Hepatocyte (in vitro differentiated cells): ENCODE data around the gene KHDRBS2. TPM values are rescaled to one million over a fixed set of nuclear protein-coding genes. Genes with fewer than 3 reads are reported as not detected.

Experiments used
- DNase-seq: peaks from one replicate; pipeline ENCODE4 v3.0.0-alpha.2; 2016; ENCODE audit warnings: low spot score
- H2AFZ ChIP-seq: fragments of 200-600 bp; sonication (generic); 2 replicates; pipeline ENCODE4 v1.6.0; 2016; ENCODE audit warnings: antibody characterized with exemption, mild to moderate bottlenecking
- H3K27ac ChIP-seq: fragments of 200-600 bp; sonication (generic); 2 replicates; pipeline ENCODE4 v1.5.1; 2016; ENCODE audit warnings: mild to moderate bottlenecking
- H3K27me3 ChIP-seq: fragments of 200-600 bp; sonication (generic); 2 replicates; pipeline ENCODE4 v1.6.1; 2016
- H3K36me3 ChIP-seq: fragments of 200-600 bp; sonication (generic); replicated peaks from 2 replicates; pipeline ENCODE4 v1.5.1; 2016; ENCODE audit warnings: low read depth; ENCODE audit not compliant: insufficient read depth
- H3K4me1 ChIP-seq: fragments of 200-600 bp; sonication (generic); 2 replicates; pipeline ENCODE4 v1.5.1; 2016; ENCODE audit warnings: mild to moderate bottlenecking, moderate library complexity; ENCODE audit not compliant: insufficient read depth
- H3K4me2 ChIP-seq: fragments of 200-600 bp; sonication (generic); 2 replicates; pipeline ENCODE4 v1.6.0; 2016
- H3K4me3 ChIP-seq: fragments of 200-600 bp; sonication (generic); 2 replicates; pipeline ENCODE4 v1.5.1; 2016; ENCODE audit warnings: mild to moderate bottlenecking
- H3K79me2 ChIP-seq: fragments of 200-600 bp; sonication (generic); 2 replicates; pipeline ENCODE4 v1.6.0; 2017; ENCODE audit warnings: mild to moderate bottlenecking
- H3K9me2 ChIP-seq: fragments of 200-600 bp; sonication (generic); replicated peaks from 2 replicates; pipeline ENCODE4 v1.6.0; 2017; ENCODE audit warnings: mild to moderate bottlenecking; ENCODE audit not compliant: insufficient read depth
- H3K9me3 ChIP-seq: fragments of 200-600 bp; sonication (generic); 2 replicates; pipeline ENCODE4 v1.5.1; 2016; ENCODE audit warnings: low read depth, mild to moderate bottlenecking
- H4K20me1 ChIP-seq: fragments of 200-600 bp; sonication (generic); 2 replicates; pipeline ENCODE4 v1.6.0; 2016; ENCODE audit warnings: mild to moderate bottlenecking; ENCODE audit not compliant: insufficient read depth, poor library complexity, severe bottlenecking
- EZH2 ChIP-seq: fragments of 200-600 bp; sonication (generic); IDR thresholded peaks from 2 replicates; pipeline ENCODE4 v1.6.1; 2016; ENCODE audit warnings: antibody characterized with exemption, mild to moderate bottlenecking, borderline replicate concordance
- EZH2phosphoT487 ChIP-seq: fragments of 200-600 bp; sonication (generic); IDR thresholded peaks from one replicate; pipeline ENCODE4 v1.6.1; 2018; ENCODE audit warnings: antibody characterized with exemption, mild to moderate bottlenecking, low read depth, moderate library complexity; ENCODE audit not compliant: unreplicated experiment, severe bottlenecking
- WGBS: methylation state at CpG from one replicate; pipeline ENCODE4 v1.1.6; 2016; ENCODE audit warnings: low lambda C conversion rate; ENCODE audit errors: missing lambda C conversion rate; 5-methylcytosine and 5-hydroxymethylcytosine counted together
- polyA plus RNA-seq: library from polyadenylated mRNA; unstranded; fragments of >200 nt; fragmentation: Nextera tagmentation; extraction: Ambion mirVana; gene quantifications from 2 replicates; pipeline ENCODE4 v1.2.1, GENCODE V29; 2016
- total RNA-seq: library from RNA; depleted of rRNA; stranded (reverse); fragments of >200 nt; gene quantifications from 2 replicates; pipeline ENCODE4 v1.2.3, GENCODE V29; 2014
- TF ChIP-seq, protein P1 (sequence below): fragments of 200-600 bp; sonication (generic); IDR thresholded peaks from 2 replicates; pipeline ENCODE4 v1.5.1; 2016; ENCODE audit warnings: antibody characterized with exemption, mild to moderate bottlenecking; ENCODE audit not compliant: poor library complexity

The KHDRBS2 gene
- total and polyA plus RNA-seq, 2 experiments from 2014 or later, result 5.9 to 12.3 TPM

DNA sequence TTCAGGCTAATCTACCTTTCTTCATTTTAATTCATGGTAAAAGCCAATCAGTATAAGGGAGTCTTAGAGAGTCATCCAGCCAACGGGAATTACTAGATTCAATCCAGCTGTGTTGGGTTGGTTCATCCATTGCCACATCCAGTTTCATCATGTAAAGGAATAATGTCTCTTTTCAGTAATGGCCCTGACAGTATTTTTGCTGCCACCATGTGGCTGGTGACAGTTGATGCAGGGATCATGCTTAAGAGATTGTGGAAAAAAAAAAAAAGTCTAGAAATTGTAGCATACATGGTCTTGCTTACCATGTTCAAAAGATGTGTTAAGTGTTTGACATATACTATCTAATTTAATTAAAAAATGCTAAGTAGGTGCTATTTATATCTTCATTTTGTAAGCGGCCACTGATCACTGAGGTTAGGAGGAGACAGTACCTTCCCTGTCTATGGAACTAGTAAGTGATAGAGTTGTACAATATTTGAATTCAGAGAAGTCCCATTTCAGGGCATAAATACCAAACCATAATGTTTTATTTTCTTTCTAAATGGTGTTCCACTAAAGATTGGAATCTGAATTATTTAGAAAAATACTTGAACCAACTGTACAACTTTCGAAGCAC lies 135.9 kb downstream of the KHDRBS2 start:
- H3K79me2 ChIP-seq, result no peaks in the 10 kb centered on the region
- DNase-seq, result peak; percentile 79
- H2AFZ ChIP-seq, result no peak overlapping the region
- no peaks in the 10 kb centered on the region for H3K27me3 ChIP-seq
- no peak overlapping the region for H3K4me3 ChIP-seq
- H3K9me2 ChIP-seq, result no peaks in the 10 kb centered on the region
- no peak overlapping the region for H3K27ac ChIP-seq
- H3K4me2 ChIP-seq, result no peak overlapping the region
- peaks cover 12% of the 10 kb centered on the region for H3K4me1 ChIP-seq
- no peaks in the 10 kb centered on the region for H4K20me1 ChIP-seq
- H3K9me3 ChIP-seq, result no peaks in the 10 kb centered on the region
- TF ChIP-seq, protein P1, sequence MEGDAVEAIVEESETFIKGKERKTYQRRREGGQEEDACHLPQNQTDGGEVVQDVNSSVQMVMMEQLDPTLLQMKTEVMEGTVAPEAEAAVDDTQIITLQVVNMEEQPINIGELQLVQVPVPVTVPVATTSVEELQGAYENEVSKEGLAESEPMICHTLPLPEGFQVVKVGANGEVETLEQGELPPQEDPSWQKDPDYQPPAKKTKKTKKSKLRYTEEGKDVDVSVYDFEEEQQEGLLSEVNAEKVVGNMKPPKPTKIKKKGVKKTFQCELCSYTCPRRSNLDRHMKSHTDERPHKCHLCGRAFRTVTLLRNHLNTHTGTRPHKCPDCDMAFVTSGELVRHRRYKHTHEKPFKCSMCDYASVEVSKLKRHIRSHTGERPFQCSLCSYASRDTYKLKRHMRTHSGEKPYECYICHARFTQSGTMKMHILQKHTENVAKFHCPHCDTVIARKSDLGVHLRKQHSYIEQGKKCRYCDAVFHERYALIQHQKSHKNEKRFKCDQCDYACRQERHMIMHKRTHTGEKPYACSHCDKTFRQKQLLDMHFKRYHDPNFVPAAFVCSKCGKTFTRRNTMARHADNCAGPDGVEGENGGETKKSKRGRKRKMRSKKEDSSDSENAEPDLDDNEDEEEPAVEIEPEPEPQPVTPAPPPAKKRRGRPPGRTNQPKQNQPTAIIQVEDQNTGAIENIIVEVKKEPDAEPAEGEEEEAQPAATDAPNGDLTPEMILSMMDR, result peak; percentile 75
- TF ChIP-seq EZH2phosphoT487, result no peak
- TF ChIP-seq EZH2, result no peak
- WGBS, result 62% methylated on average over 3 of the region's 3 CpGs
- no peaks in the 10 kb centered on the region for H3K36me3 ChIP-seq

GRCh38 chr6:62146954-62147853 lies 138.8 kb downstream of the KHDRBS2 start:
- Histone ChIP-seq H3K79me2 (no peaks in the 10 kb centered on the region), H3K4me2 (peak overlapping the region; percentile 48), H3K27me3 (no peaks in the 10 kb centered on the region), H3K36me3 (no peaks in the 10 kb centered on the region), H3K27ac (peak overlapping the region; percentile 56), H4K20me1 (no peaks in the 10 kb centered on the region), H3K9me3 (no peaks in the 10 kb centered on the region), H3K4me3 (no peak overlapping the region), H3K9me2 (no peaks in the 10 kb centered on the region), H2AFZ (no peak overlapping the region), H3K4me1 (peaks cover 12% of the 10 kb centered on the region)
- TF ChIP-seq, protein P1, result no peak
- no peak for TF ChIP-seq EZH2
- no peak for TF ChIP-seq EZH2phosphoT487
- WGBS, result 24% methylated on average over 4 of the region's 4 CpGs
- no peak for DNase-seq

GRCh38 chr6:62129127-62129526 lies 156.9 kb downstream of the KHDRBS2 start:
- H4K20me1 ChIP-seq, result no peaks in the 10 kb centered on the region
- H3K4me3 ChIP-seq, result no peak overlapping the region
- TF ChIP-seq EZH2 (no peak), EZH2phosphoT487 (no peak)
- TF ChIP-seq, protein P1, result no peak
- DNase-seq, result no peak
- no peak overlapping the region for H2AFZ ChIP-seq
- 82% methylated on average over 1 of the region's 1 CpG for WGBS
- H3K27me3 ChIP-seq, result no peaks in the 10 kb centered on the region
- H3K4me1 ChIP-seq, result no peaks in the 10 kb centered on the region
- H3K9me3 ChIP-seq, result no peaks in the 10 kb centered on the region
- no peaks in the 10 kb centered on the region for H3K36me3 ChIP-seq
- no peaks in the 10 kb centered on the region for H3K79me2 ChIP-seq
- H3K4me2 ChIP-seq, result no peak overlapping the region
- no peak overlapping the region for H3K27ac ChIP-seq
- H3K9me2 ChIP-seq, result no peaks in the 10 kb centered on the region
